ENCODE data around the gene COL6A2. TPM values are rescaled to one million over a fixed set of nuclear protein-coding genes. Genes with fewer than 3 reads are reported as not detected.
A peak's percentile ranks its signal among the peaks of the same experiment; 100 is the strongest.

Gene COL6A2
- total RNA-seq, 1 donor from 2014 or later: 12.6 TPM

GRCh38 chr21:46077674-46078101 lies 20.2 kb upstream of the COL6A2 start:
- no peak for TF ChIP-seq CTCF (IDR thresholded peaks at IDR 0.05; ENCODE audit: insufficient read depth, low read length, severe bottlenecking)

GRCh38 chr21:46078322-46078977 lies 19.5 kb upstream of the COL6A2 start:
- DNase-seq (ENCODE audit: low read depth) (no peak), FAIRE-seq (no peak)
- Histone ChIP-seq H3K36me3 (ENCODE audit: control insufficient read depth, insufficient read depth, low read length) (no peaks in the 10 kb centered on the region), H3K4me3 (ENCODE audit: low read depth, low read length) (no peak overlapping the region), H3K27me3 (ENCODE audit: control insufficient read depth, insufficient read depth, low read length) (no peaks in the 10 kb centered on the region)
- no peak for TF ChIP-seq CTCF (IDR thresholded peaks at IDR 0.05; ENCODE audit: insufficient read depth, low read length, severe bottlenecking)

More at GRCh38 chr21:46077674-46078101, 20.2 kb upstream of the COL6A2 start:
- H3K4me3 ChIP-seq (ENCODE audit: low read depth, low read length): no peak overlapping the region
- H3K27me3 ChIP-seq (ENCODE audit: control insufficient read depth, insufficient read depth, low read length): no peaks in the 10 kb centered on the region
- DNase-seq (ENCODE audit: low read depth) (no peak), FAIRE-seq (no peak)
- no peaks in the 10 kb centered on the region for H3K36me3 ChIP-seq (ENCODE audit: control insufficient read depth, insufficient read depth, low read length)

GRCh38 chr21:46078978-46079351 lies 18.9 kb upstream of the COL6A2 start:
- no peak for DNase-seq (ENCODE audit: low read depth)

GRCh38 chr21:46079352-46080170 lies 18.4 kb upstream of the COL6A2 start:
- DNase-seq (ENCODE audit: low read depth) (no peak), FAIRE-seq (peak; percentile 83)
- TF ChIP-seq CTCF (IDR thresholded peaks at IDR 0.05; ENCODE audit: insufficient read depth, low read length, severe bottlenecking): no peak
- Histone ChIP-seq H3K36me3 (ENCODE audit: control insufficient read depth, insufficient read depth, low read length) (no peaks in the 10 kb centered on the region), H3K27me3 (ENCODE audit: control insufficient read depth, insufficient read depth, low read length) (no peaks in the 10 kb centered on the region), H3K4me3 (ENCODE audit: low read depth, low read length) (no peak overlapping the region)

More at GRCh38 chr21:46078978-46079351, 18.9 kb upstream of the COL6A2 start:
- Histone ChIP-seq H3K27me3 (ENCODE audit: control insufficient read depth, insufficient read depth, low read length) (no peaks in the 10 kb centered on the region), H3K36me3 (ENCODE audit: control insufficient read depth, insufficient read depth, low read length) (no peaks in the 10 kb centered on the region), H3K4me3 (ENCODE audit: low read depth, low read length) (no peak overlapping the region)
- TF ChIP-seq CTCF (IDR thresholded peaks at IDR 0.05; ENCODE audit: insufficient read depth, low read length, severe bottlenecking): no peak
- no peak for FAIRE-seq

DNA sequence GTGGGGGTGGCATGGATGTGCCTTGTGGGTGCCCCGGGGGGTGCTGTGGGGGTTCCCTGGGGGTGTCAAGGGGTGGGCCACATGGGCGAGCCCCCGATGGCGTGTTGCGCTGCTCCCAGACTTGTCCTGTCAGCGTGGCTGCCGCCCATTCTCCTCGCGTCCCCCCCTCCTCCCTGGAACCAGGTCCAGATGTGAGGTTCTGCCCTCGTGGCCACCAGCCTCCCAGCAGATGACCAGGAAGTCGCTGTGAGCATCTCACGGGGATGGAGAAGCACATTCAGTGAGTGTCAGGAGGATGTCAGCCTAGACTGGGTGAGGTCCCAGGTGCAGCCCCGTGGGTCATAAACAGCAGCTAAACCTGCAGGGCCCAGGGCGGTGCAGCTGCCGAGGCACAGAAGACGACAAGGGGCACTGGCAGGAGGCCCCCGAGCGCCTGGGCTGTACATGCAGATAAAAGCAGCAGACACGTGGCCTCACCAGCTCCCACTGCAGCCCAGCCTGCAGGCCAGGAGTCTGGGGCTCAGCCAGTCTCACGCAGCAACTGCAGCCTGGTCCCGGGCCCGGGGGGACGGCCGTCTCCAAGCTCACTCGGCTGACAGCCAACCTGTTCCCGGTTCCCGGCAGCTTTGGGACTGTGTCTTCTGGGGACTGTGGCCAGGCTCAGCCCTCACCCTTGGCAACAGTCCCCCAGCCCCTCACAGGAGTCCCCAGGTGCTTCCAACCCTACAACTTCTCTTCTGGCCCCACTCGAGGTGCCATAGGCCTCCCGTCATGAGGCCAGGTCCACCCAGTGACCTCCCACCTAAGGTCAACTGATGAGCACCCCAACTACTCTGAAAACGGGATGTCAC lies 17.5 kb upstream of the COL6A2 start:
- FAIRE-seq: no peak
- TF ChIP-seq CTCF (IDR thresholded peaks at IDR 0.05; ENCODE audit: insufficient read depth, low read length, severe bottlenecking): no peak
- Histone ChIP-seq H3K4me3 (ENCODE audit: low read depth, low read length) (no peak overlapping the region), H3K36me3 (ENCODE audit: control insufficient read depth, insufficient read depth, low read length) (no peaks in the 10 kb centered on the region), H3K27me3 (ENCODE audit: control insufficient read depth, insufficient read depth, low read length) (no peaks in the 10 kb centered on the region)
- DNase-seq (ENCODE audit: low read depth): no peak
